A673 (cell line): ENCODE measurements around the gene LRRC37B.

Experiments
- EZH2 ChIP-seq: fragments of 200-600 bp; sonication (generic); IDR thresholded peaks from 2 replicates; pipeline ENCODE4 v1.6.1; 2017; ENCODE audit warnings: borderline replicate concordance, low read depth, mild to moderate bottlenecking, mixed read lengths, antibody characterized with exemption, low read length; ENCODE audit not compliant: poor library complexity, severe bottlenecking
- TF ChIP-seq, protein P1 (sequence below): fragments of 300-800, 200-600 bp; sonication (generic); conservative IDR thresholded peaks from 2 replicates; pipeline ENCODE4 v1.5.1; 2017; ENCODE audit warnings: low read depth, mild to moderate bottlenecking, antibody characterized with exemption, low read length, moderate library complexity, mixed read lengths

DNA sequence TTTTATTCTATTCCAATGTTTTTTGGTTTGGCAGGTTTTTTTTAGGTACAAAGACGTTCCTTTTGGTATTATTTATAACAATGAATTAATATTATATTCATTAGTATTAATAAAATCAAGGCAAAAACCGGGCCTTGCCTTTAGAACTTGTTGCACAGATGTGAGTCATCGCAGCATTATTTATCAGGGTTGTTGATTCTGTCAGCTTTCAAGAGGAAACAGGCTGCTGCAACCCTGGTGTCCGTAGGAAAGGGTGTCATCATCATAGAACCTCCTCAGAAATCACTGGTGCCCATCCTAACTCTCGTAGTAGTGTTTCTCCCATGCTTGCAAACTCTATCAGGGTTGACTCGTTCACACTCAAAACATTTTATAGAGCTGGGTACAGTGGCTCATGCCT lies 10.2 kb upstream of the LRRC37B start:
- TF ChIP-seq, protein P1, sequence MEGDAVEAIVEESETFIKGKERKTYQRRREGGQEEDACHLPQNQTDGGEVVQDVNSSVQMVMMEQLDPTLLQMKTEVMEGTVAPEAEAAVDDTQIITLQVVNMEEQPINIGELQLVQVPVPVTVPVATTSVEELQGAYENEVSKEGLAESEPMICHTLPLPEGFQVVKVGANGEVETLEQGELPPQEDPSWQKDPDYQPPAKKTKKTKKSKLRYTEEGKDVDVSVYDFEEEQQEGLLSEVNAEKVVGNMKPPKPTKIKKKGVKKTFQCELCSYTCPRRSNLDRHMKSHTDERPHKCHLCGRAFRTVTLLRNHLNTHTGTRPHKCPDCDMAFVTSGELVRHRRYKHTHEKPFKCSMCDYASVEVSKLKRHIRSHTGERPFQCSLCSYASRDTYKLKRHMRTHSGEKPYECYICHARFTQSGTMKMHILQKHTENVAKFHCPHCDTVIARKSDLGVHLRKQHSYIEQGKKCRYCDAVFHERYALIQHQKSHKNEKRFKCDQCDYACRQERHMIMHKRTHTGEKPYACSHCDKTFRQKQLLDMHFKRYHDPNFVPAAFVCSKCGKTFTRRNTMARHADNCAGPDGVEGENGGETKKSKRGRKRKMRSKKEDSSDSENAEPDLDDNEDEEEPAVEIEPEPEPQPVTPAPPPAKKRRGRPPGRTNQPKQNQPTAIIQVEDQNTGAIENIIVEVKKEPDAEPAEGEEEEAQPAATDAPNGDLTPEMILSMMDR: no peak
- no peak for TF ChIP-seq EZH2
